WI38 (cell line): ENCODE measurements around the gene ZNF541.

Experiments
- H3K4me3 ChIP-seq: 2 replicates; pipeline ENCODE4 v1.5.1; 2011; ENCODE audit warnings: low read depth, mild to moderate bottlenecking, control low read depth, low read length
- CTCF ChIP-seq: IDR thresholded peaks from 2 replicates; pipeline ENCODE4 v1.5.1; 2012; ENCODE audit warnings: low read depth, mild to moderate bottlenecking, control low read depth, low read length

ZNF541 gene

GRCh38 chr19:47580397-47580796 lies 7.4 kb upstream of the ZNF541 start:
- TF ChIP-seq CTCF = no peak
- no peak overlapping the region for H3K4me3 ChIP-seq

GRCh38 chr19:47572635-47573034 lies 313 bp downstream of the ZNF541 start:
- H3K4me3 ChIP-seq = no peak overlapping the region
- no peak for TF ChIP-seq CTCF

GRCh38 chr19:47569331-47569730 lies 3.6 kb downstream of the ZNF541 start:
- no peak overlapping the region for H3K4me3 ChIP-seq
- no peak for TF ChIP-seq CTCF

- no peak for TF ChIP-seq CTCF
- no peak overlapping the region for H3K4me3 ChIP-seq
Measured at GRCh38 chr19:47564081-47564480, 8.9 kb downstream of the ZNF541 start.

GRCh38 chr19:47561440-47562057 lies 11.4 kb downstream of the ZNF541 start:
- TF ChIP-seq CTCF = no peak
- no peak overlapping the region for H3K4me3 ChIP-seq

GRCh38 chr19:47560999-47561398 lies 11.9 kb downstream of the ZNF541 start:
- no peak for TF ChIP-seq CTCF
- H3K4me3 ChIP-seq = no peak overlapping the region

- H3K4me3 ChIP-seq = no peak overlapping the region
- no peak for TF ChIP-seq CTCF
Measured at GRCh38 chr19:47550129-47550528, 22.8 kb downstream of the ZNF541 start.
